HG02798 (cell line): ENCODE data around the gene TEX30.
"Not testable (repeated sequence)": the region's sequence is repeated elsewhere in the genome, so short reads cannot be mapped to it uniquely, and the experiment has no call there.

Experiments used
- ATAC-seq: cut with Tn5 transposase; IDR thresholded peaks from one replicate; pipeline ENCODE4 v1.9.1; 2021; ENCODE audit warnings: mild to moderate bottlenecking; ENCODE audit not compliant: unreplicated experiment, poor library complexity

Gene TEX30

DNA sequence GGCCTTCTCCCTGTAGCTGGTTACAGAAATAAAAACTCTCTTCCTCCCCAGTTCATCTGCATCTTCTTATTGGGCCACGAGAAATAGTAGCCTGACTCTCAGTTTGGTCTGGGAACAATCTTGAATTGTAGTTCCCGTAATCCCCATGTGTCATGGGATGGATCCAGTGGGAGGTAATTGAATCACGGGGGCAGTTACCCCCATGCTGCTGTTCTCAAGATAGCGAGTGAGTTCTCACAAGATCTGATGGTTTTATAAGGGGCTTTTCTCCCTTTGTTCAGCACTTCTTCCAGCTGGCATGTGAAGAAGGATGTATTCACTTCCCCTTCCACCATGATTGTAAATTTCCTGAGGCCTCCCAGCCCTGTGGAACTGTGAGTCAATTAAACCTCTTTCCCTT lies 7.1 kb upstream of the TEX30 start:
- not testable (repeated sequence) for ATAC-seq

- no peak for ATAC-seq
These were observed 6.0 kb upstream of the TEX30 start for GRCh38 chr13:102779436-102780159.

DNA sequence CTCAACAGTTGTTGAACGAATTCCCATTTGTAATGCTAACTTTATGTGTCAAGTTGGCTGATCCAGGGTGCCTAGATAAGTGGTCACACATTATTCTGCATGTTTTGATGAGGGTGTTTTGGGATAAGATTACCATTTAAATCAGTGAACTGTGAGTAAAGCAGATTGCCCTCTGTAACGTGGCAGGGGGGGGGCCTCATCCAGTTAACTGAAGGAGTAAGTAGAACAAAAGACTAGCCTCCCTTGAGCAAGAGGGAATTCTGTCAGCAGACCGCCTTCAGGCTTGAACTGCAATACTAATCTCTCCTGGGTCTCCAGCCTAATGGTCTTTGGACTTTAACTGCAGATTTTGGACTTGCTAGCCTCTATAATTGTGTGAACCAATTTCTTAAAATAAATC lies 4.2 kb upstream of the TEX30 start:
- ATAC-seq = no peak

DNA sequence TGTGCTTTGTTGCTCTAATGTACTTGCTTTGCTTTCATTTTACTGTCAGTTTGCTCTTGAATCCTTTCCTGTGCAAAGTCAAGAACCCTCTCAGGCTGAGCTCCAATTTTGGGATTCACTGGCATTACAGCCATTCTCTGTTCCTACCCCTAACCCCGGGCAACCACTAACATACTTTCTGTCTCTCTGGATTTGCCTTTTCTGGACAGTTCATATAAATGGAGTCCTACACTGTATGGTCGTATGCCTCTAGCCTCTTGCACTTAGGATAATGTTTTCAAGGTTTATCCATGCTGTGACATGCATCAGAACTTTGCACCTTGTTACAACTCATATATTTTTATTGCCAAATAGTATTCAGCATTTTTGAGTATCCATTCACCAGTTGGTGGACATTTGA lies 2.7 kb upstream of the TEX30 start:
- ATAC-seq = no peak

DNA sequence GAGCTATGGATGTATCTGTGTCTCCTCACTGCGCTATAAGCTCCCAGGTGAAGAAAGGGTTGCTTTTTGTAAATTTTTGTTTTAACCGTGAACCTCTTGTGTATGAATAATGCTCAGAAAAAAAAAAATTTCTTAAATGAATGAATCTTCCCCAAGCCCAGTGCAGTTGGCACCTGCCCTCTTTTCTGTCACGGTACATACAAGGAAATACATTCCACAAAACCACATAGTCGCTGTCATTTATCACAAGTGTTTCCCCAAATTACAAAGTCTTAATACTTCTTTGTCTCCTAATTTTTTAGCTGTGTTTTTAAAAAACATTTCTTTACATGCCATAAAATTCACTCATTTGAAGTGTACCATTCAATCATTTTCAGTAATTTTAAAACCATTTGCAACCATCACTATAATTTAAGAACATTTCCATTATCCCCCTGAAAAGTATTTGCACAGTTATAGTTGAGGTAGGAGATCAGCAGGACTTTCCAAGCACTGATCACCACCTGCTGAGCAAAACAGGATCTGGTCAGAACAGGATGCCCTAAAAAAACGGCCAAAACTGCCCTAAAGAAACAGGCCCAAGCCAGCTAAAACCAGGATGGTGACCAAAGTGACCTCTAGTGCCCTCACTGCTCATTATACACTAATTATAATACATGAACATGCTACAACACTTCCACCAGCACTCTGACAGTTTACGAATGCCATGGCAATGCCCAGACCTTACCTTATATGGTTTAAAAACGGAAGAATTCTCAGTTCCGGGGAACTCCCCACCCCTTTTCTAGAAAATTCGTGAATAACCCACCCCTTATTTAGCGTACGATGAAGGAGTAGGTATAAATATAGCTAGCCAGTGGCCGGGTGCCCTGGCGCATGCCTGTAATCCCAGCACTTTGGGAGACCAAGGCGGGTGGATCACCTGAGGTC lies 1.3 kb upstream of the TEX30 start:
- ATAC-seq = no peak

GRCh38 chr13:102774214-102774568 lies 605 bp upstream of the TEX30 start:
- ATAC-seq = no peak

GRCh38 chr13:102772042-102772425 lies 1.6 kb downstream of the TEX30 start:
- ATAC-seq = no peak

DNA sequence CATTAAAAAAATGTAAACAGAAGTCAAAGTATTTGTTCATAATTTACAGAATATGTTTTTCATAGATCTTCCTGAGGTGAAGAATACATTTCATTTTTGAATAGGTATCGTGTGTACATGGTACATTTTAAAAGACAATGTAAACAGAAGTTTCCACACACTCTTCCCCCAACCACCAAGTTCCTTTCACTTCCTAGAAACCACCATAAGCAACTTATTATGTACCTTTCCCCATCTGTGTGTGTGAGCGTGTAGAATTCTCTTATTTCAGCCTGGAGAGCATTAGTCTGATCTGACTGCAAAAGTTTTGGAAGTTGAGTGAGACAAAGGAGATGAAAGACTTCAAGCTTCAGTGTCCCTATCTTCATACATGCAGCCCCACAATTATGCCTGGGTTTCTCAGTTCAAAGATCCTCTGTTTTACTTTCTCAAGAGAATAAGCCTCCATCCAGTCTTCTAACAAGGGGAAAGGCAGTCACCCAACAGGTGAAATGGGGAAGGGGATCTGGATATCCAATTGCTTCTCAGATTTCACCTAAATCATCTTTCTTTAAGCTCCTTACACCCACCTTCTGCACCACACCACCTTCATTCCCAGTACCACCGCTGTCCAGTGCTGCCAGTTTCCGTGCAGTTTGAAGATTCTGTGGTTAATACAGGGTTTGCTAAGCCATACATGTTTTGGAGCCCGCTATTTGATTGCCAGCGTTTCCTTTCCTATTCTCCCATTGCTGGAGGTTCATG lies 2.1 kb downstream of the TEX30 start:
- ATAC-seq = no peak

DNA sequence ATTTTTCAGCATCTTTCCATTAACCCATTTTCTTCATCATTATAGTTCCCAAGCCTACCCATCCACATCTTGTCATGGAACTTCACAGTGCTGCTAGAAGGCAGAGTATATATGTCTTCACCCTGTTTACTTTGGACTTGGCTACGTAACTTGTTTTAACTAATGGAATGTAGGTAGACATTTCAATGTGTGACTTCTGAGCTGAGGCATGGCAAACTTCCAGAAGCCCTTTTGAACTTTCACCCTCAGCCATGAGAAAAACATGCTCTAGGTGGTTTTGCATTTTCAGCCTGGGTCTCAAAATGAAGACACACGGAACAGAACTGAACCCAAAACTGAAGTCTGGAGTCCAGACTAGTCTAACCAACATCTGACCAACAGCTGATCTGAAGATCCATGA lies 3.2 kb downstream of the TEX30 start:
- ATAC-seq = no peak

DNA sequence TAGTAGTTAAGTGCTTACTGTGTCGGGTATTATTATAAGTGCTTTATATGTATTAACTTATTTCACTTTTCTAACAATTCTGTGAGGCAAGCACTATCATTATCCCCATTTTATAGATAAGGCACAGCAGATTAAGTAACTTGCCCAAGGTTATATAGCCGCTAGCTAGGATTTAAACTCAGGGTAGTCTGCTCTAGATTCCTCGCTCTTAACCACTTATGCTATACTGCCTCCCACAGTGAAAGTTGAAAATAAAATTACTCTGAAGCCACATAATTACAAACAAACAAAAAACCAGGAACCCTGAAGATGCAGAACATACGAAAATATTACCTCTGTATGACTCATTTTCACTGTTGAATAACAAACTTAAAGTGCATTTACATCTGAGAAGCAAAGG lies 3.9 kb downstream of the TEX30 start:
- ATAC-seq = no peak

DNA sequence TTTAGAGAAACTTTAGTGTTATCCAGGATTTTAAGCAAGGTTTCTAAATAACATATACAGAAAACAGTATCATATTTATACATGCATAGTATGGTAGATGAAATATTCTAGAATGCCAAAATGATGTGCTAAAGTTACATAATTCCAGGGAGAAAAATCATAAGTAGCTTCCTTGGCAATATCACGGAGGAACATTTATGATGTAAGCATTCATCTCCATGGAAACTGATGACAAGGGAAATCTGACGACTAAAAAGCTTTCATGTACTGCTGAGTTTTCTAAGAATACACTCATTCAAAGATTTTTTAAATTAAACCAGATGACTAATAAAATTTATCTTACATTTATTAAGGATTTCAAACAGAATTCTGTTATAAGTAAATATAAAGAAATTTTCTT lies 4.7 kb downstream of the TEX30 start:
- ATAC-seq = no peak

DNA sequence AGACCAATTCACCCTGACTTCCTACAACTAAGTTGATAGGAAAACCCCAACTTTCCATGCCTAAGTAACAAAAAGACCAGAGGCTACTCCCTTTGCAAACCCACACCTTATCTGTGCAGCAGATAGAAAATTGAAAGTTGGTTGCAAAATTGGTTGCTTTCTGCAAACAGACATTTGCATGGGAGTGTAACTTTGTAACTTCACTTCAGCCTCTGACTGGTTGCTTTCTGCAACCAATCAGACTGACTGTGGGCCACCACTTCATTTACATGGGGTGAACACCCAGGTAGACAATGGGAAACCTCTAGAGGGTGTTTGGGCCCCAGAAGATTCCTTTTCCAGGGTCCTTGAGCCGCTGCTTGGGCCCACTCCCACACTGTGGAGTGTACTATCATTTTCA lies 9.8 kb downstream of the TEX30 start:
- ATAC-seq = no peak

DNA sequence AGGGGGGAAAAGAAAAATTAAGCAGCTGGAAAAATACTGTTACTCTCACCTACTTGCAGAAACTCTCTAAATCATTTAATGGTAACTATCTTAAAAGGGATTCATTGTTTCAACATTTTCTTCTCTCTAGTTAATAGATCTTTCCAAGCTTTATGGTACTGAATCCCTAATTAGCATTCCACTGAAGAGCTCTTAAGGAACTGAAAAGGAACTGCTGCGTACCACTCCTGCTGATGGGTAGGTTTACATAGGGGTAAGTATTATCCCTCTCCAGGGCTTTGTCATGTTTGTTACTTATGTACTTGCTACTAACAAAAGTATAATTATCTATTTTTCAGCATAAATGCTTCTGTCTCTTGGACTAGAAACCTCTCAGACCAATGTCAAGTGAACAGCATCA lies 12.5 kb downstream of the TEX30 start:
- ATAC-seq = no peak

DNA sequence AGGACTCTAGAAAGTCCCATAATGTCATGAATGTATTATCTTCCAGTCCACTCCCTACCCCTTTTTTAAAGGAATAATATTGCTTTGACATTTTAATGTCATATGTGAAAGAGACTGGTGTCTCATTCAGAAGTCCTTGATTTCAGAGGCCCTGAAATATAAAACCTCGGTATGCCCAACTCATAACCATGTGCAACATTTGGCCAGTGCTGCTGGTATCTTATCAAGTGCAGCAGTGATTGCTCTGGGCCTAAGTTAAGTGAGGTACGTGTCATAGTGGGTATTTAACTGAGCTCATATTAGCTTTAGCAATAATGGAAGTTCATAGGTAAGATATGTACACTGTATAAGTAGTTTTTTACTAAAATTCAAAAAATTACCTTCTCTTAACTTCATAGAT lies 14.7 kb downstream of the TEX30 start:
- no peak for ATAC-seq

DNA sequence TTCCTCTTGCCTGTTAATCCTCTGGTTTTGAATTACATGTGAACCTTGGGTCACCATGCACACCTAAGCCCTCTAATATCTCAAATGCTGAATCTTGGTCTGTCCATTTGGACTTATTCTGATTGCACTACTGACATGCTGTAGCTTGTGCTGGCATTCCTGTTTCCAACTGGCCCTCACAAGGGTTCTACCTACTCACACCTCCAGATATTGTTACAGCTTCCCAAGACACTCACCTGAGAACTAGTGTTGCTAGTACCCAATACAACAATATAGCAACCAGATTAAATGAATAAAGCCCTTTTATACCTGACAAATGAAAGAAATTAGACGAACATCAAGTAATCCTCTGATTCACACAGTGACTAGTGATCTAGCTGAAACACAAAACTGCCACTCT lies 16.6 kb downstream of the TEX30 start:
- no peak for ATAC-seq

GRCh38 chr13:102751886-102752285 lies 21.7 kb downstream of the TEX30 start:
- ATAC-seq = no peak

DNA sequence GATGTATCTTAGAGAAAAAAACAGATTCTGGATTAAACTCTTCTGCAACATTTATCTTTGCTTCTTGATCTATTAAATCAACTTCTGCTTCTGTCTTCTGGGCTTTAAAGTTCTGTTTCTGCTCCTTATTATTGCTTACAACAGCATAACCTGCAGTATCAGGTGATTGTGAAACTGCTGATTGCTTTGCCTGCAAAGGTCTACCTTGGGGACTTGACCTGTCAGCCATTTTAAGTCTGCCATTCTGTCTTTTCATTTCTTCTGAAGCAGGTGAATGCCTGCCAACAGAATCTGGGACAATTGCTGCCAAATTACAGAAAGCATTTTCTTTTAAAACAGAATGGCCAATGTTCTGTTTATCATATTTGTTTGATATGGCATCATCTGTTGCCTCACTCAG lies 31.1 kb downstream of the TEX30 start:
- ATAC-seq = no peak

DNA sequence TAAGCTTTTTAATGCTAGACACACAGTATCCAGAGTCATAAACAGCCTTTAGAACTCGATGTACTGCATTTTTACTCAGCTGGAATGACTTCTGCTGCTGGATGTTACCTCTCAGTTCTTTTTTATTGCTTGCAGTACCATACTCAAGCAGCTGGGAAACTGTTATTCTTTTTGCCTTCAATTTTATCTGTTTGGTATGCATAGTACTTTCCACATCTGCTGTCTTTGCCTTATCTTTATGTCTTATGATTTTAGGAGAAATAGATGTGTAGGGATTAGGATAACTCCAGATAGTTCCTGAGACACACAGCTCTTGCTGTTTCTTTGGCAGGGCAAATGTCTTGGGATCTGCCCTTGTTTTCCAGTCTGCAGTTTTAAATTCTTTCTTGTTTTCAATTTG lies 31.5 kb downstream of the TEX30 start:
- ATAC-seq = no peak

DNA sequence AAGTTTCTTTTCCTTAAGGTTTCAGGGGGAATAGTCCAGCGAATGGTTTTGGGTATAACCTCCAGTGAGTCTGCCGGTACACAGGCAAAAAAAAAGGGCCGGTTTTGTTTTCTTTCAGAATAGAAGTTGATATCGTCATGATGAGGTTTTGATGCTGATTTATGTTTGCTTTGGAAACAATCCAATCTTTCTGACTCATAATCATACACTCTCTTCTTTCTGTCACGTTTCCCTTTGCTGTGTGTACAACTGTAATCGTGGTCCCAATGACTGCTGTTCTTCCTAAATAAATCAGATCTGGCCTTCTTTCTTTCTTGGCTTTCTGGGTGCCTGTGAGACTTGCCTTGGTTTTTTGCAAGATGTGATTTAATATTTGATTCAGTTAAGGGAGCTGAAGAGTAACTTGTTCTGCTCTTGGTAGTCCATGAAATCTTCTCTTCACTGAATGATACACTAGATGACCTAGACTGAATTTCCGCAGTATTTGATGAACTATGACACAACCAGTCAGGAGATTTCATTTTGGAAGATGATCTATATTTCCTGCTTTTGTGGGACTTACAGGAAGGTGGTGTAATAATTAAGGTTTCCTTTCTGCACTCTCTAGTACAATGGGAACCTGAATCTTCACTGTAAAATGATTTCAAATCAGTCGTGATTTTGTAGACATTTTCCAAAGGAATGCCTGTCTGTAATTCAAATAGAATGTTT lies 43.9 kb downstream of the TEX30 start:
- ATAC-seq = no peak

- ATAC-seq = no peak
These were observed 47.2 kb downstream of the TEX30 start for GRCh38 chr13:102726430-102726829.

DNA sequence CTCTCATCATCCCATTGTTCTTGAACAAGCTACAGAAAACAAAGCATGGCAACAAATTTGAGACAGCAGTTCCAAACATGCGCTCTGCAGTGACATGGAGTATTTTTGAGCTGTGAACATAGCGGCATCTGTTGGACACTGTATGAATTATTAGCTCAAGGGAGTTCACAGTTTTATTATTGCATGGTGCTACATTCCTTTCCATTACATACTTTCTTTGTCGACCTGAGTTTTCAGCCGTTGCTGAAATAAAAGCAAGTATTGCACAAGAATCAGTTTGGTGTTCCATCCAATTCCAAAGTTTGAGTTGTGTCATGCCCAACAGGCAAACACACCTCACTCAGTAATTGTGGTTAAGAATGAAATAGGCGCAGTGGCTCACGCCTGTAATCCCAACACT lies 48.7 kb downstream of the TEX30 start:
- no peak for ATAC-seq
